Measurements from ENCODE around the gene NFATC2IP. TPM values are rescaled to one million over a fixed set of nuclear protein-coding genes. Genes with fewer than 3 reads are reported as not detected.

Gene NFATC2IP
- total and polyA plus RNA-seq, 10 of the 15 experiments (the other 5 are each of a cell fraction or from before 2014, with no cell fraction given), result 12.2 to 93.9 (median 46.9) TPM

DNA sequence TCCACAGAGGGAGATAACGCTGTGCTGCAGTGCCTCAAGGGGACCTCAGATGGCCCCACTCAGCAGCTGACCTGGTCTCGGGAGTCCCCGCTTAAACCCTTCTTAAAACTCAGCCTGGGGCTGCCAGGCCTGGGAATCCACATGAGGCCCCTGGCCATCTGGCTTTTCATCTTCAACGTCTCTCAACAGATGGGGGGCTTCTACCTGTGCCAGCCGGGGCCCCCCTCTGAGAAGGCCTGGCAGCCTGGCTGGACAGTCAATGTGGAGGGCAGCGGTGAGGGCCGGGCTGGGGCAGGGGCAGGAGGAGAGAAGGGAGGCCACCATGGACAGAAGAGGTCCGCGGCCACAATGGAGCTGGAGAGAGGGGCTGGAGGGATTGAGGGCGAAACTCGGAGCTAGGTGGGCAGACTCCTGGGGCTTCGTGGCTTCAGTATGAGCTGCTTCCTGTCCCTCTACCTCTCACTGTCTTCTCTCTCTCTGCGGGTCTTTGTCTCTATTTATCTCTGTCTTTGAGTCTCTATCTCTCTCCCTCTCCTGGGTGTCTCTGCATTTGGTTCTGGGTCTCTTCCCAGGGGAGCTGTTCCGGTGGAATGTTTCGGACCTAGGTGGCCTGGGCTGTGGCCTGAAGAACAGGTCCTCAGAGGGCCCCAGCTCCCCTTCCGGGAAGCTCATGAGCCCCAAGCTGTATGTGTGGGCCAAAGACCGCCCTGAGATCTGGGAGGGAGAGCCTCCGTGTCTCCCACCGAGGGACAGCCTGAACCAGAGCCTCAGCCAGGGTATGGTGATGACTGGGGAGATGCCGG, 18.2 kb upstream of the NFATC2IP start:
- WGBS (ENCODE audit: insufficient coverage, insufficient replicate concordance, low lambda C conversion rate, missing lambda C conversion rate), result 2% methylated on average over 20 of the region's 20 CpGs
- peak; percentile 49 for ATAC-seq
- Histone ChIP-seq H3K79me2 (ENCODE audit: control insufficient read depth, insufficient read depth, low read length) (peaks cover 21% of the 10 kb centered on the region), H3K36me3 (ENCODE audit: control insufficient read depth in 2 of 2, insufficient read depth in 2 of 2, low read length in 1 of 2) (peaks cover 0 to 6% of the 10 kb centered on the region in 2 experiments; a peak in 1 of 4 replicates), H3K9me3 (replicated peaks; ENCODE audit: control insufficient read depth, insufficient read depth, low read length) (no peaks in the 10 kb centered on the region), H3K9ac (ENCODE audit: control insufficient read depth, insufficient read depth, low read length) (peak overlapping the region; percentile 97), H2AFZ (ENCODE audit: control insufficient read depth, low read depth, low read length) (peak overlapping the region; percentile 79), H3K4me1 (ENCODE audit: control insufficient read depth, insufficient read depth, low read length) (peaks cover 16% of the 10 kb centered on the region), H4K20me1 (ENCODE audit: control insufficient read depth, insufficient read depth) (no peaks in the 10 kb centered on the region), H3K4me3 (peak overlapping the region; percentile 96), H3K27ac (ENCODE audit: control insufficient read depth, insufficient read depth) (peak overlapping the region; percentile 92), H3K4me2 (ENCODE audit: control insufficient read depth, insufficient read depth) (peak overlapping the region; percentile 95), H3K27me3 (replicated peaks in 1 of 2; ENCODE audit: control insufficient read depth in 2 of 2, insufficient read depth in 2 of 2, low read length in 1 of 2) (no peaks in the 10 kb centered on the region)
- ChIA-PET CTCF (interaction anchor here (0.6 to 7.2 kb wide), 14 partner anchors 9 to 116 kb away, joined by 3 to 136 read pairs (median 4); partner anchors contain the start of genes ATP2A1, SH2B1 and TUFM), RAD21 (ENCODE audit: unreplicated experiment) (interaction anchor here (1.0 to 4.5 kb wide), 7 partner anchors 9 to 109 kb away, joined by 3 to 46 read pairs (median 7); partner anchors contain the start of genes ATP2A1, SH2B1 and TUFM), SMC1A (ENCODE audit: uncharacterized antibody, unreplicated experiment) (interaction anchor here (0.6 to 4.2 kb wide), 16 partner anchors 9 to 416 kb away, joined by 3 to 52 read pairs (median 4); partner anchors contain the start of genes ATXN2L, NFATC2IP, RABEP2 and SH2B1), POLR2A (interaction anchor here (0.6 to 3.7 kb wide), 16 partner anchors 9 to 1188 kb away, joined by 3 to 39 read pairs (median 4); partner anchors contain the start of genes ATXN2L, RABEP2, SH2B1 and TUFM)
- intact Hi-C loops (cut with micrococcal nuclease; ENCODE audit: unreplicated experiment) (loop anchor here (5.0 kb wide), 1 partner anchor 55 kb away; the partner anchor contains the start of gene ATP2A1), in situ Hi-C loops (cut with MboI) (no loop called here)
- no peak for DNase-seq (ENCODE audit: low read depth, low spot score)
- no peak for FAIRE-seq
- TSS peak; percentile 74 for BruUV-seq (replicated peaks)
- no peak for TF ChIP-seq USF1 (IDR thresholded peaks at IDR 0.05; ENCODE audit: borderline replicate concordance, extremely low read length, insufficient read depth, low read depth, low read length)
- TF ChIP-seq BCL11A (IDR thresholded peaks at IDR 0.05; ENCODE audit: low read depth, low read length), result no peak
- peak; percentile 21; the same call in 1 of the 2 replicates for TF ChIP-seq ZSCAN29 (IDR thresholded peaks at IDR 0.05)
- TF ChIP-seq BRCA1 (IDR thresholded peaks at IDR 0.05; ENCODE audit: low read depth, low read length), result no peak
- TF ChIP-seq SUZ12 (IDR thresholded peaks at IDR 0.05; ENCODE audit: unreplicated experiment), result no peak
- no peak for TF ChIP-seq JUND (IDR thresholded peaks at IDR 0.05; ENCODE audit: low read depth, low read length)
- TF ChIP-seq TBL1XR1 (IDR thresholded peaks at IDR 0.05; ENCODE audit: low read depth, low read length), result 0 out of 2 replicates have a peak, but pooled peaks have one; percentile 25
- no peak for TF ChIP-seq SP1 (IDR thresholded peaks at IDR 0.05; ENCODE audit: low read depth, low read length)
- TF ChIP-seq MTA2 (IDR thresholded peaks at IDR 0.05; ENCODE audit: low read depth), result no peak
- no peak for TF ChIP-seq NR2C1 (IDR thresholded peaks at IDR 0.05)
- TF ChIP-seq CHD1 (IDR thresholded peaks at IDR 0.05; ENCODE audit: low read depth, low read length), result no peak
- TF ChIP-seq TAF1 (IDR thresholded peaks at IDR 0.05; ENCODE audit: borderline replicate concordance, low read depth, low read length), result no peak
- TF ChIP-seq SPI1 (IDR thresholded peaks at IDR 0.05; ENCODE audit: borderline replicate concordance, insufficient read depth, low read depth, low read length), result no peak
- TF ChIP-seq NRF1 (conservative IDR thresholded peaks at IDR 0.05; ENCODE audit: low read depth, low read length), result no peak
- no peak for TF ChIP-seq LARP7 (IDR thresholded peaks at IDR 0.05)
- TF ChIP-seq, protein P1, sequence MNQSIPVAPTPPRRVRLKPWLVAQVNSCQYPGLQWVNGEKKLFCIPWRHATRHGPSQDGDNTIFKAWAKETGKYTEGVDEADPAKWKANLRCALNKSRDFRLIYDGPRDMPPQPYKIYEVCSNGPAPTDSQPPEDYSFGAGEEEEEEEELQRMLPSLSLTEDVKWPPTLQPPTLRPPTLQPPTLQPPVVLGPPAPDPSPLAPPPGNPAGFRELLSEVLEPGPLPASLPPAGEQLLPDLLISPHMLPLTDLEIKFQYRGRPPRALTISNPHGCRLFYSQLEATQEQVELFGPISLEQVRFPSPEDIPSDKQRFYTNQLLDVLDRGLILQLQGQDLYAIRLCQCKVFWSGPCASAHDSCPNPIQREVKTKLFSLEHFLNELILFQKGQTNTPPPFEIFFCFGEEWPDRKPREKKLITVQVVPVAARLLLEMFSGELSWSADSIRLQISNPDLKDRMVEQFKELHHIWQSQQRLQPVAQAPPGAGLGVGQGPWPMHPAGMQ (IDR thresholded peaks at IDR 0.05; ENCODE audit: borderline replicate concordance), result no peak
- no peak for TF ChIP-seq STAT1 (conservative IDR thresholded peaks at IDR 0.05)
- TF ChIP-seq SMC3 (IDR thresholded peaks at IDR 0.05; ENCODE audit: borderline replicate concordance, low read length), result 0 out of 2 replicates have a peak, but pooled peaks have one; percentile 14
- 0 out of 2 replicates have a peak, but pooled peaks have one; percentile 9 for TF ChIP-seq BACH1 (IDR thresholded peaks at IDR 0.05; ENCODE audit: borderline replicate concordance)
- no peak for TF ChIP-seq NR2F1 (conservative IDR thresholded peaks at IDR 0.05)
- TF ChIP-seq FOXM1 (IDR thresholded peaks at IDR 0.05; ENCODE audit: low read depth, low read length), result no peak
- no peak for TF ChIP-seq TCF12 (IDR thresholded peaks at IDR 0.05; ENCODE audit: low read depth, low read length)
